Hepatocyte (in vitro differentiated cells): Measurements from ENCODE around the gene OR1F1. TPM values are rescaled to one million over a fixed set of nuclear protein-coding genes. Genes with fewer than 3 reads are reported as not detected.

Source experiments
- DNase-seq: peaks from one replicate; pipeline ENCODE4 v3.0.0-alpha.2; 2016; ENCODE audit warnings: low spot score
- H2AFZ ChIP-seq: fragments of 200-600 bp; sonication (generic); 2 replicates; pipeline ENCODE4 v1.6.0; 2016; ENCODE audit warnings: antibody characterized with exemption, mild to moderate bottlenecking
- H3K27ac ChIP-seq: fragments of 200-600 bp; sonication (generic); 2 replicates; pipeline ENCODE4 v1.5.1; 2016; ENCODE audit warnings: mild to moderate bottlenecking
- H3K27me3 ChIP-seq: fragments of 200-600 bp; sonication (generic); 2 replicates; pipeline ENCODE4 v1.6.1; 2016
- H3K36me3 ChIP-seq: fragments of 200-600 bp; sonication (generic); replicated peaks from 2 replicates; pipeline ENCODE4 v1.5.1; 2016; ENCODE audit warnings: low read depth; ENCODE audit not compliant: insufficient read depth
- H3K4me1 ChIP-seq: fragments of 200-600 bp; sonication (generic); 2 replicates; pipeline ENCODE4 v1.5.1; 2016; ENCODE audit warnings: mild to moderate bottlenecking, moderate library complexity; ENCODE audit not compliant: insufficient read depth
- H3K4me2 ChIP-seq: fragments of 200-600 bp; sonication (generic); 2 replicates; pipeline ENCODE4 v1.6.0; 2016
- H3K4me3 ChIP-seq: fragments of 200-600 bp; sonication (generic); 2 replicates; pipeline ENCODE4 v1.5.1; 2016; ENCODE audit warnings: mild to moderate bottlenecking
- H3K79me2 ChIP-seq: fragments of 200-600 bp; sonication (generic); 2 replicates; pipeline ENCODE4 v1.6.0; 2017; ENCODE audit warnings: mild to moderate bottlenecking
- H3K9me2 ChIP-seq: fragments of 200-600 bp; sonication (generic); replicated peaks from 2 replicates; pipeline ENCODE4 v1.6.0; 2017; ENCODE audit warnings: mild to moderate bottlenecking; ENCODE audit not compliant: insufficient read depth
- H3K9me3 ChIP-seq: fragments of 200-600 bp; sonication (generic); 2 replicates; pipeline ENCODE4 v1.5.1; 2016; ENCODE audit warnings: low read depth, mild to moderate bottlenecking
- H4K20me1 ChIP-seq: fragments of 200-600 bp; sonication (generic); 2 replicates; pipeline ENCODE4 v1.6.0; 2016; ENCODE audit warnings: mild to moderate bottlenecking; ENCODE audit not compliant: insufficient read depth, poor library complexity, severe bottlenecking
- CTCF ChIP-seq: fragments of 200-600 bp; sonication (generic); IDR thresholded peaks from 2 replicates; pipeline ENCODE4 v1.5.1; 2016; ENCODE audit warnings: antibody characterized with exemption, mild to moderate bottlenecking; ENCODE audit not compliant: poor library complexity
- EZH2 ChIP-seq: fragments of 200-600 bp; sonication (generic); IDR thresholded peaks from 2 replicates; pipeline ENCODE4 v1.6.1; 2016; ENCODE audit warnings: antibody characterized with exemption, mild to moderate bottlenecking, borderline replicate concordance
- EZH2phosphoT487 ChIP-seq: fragments of 200-600 bp; sonication (generic); IDR thresholded peaks from one replicate; pipeline ENCODE4 v1.6.1; 2018; ENCODE audit warnings: antibody characterized with exemption, mild to moderate bottlenecking, low read depth, moderate library complexity; ENCODE audit not compliant: unreplicated experiment, severe bottlenecking
- WGBS: methylation state at CpG from one replicate; pipeline ENCODE4 v1.1.6; 2016; ENCODE audit warnings: low lambda C conversion rate; ENCODE audit errors: missing lambda C conversion rate; 5-methylcytosine and 5-hydroxymethylcytosine counted together
- polyA plus RNA-seq: library from polyadenylated mRNA; unstranded; fragments of >200 nt; fragmentation: Nextera tagmentation; extraction: Ambion mirVana; gene quantifications from 2 replicates; pipeline ENCODE4 v1.2.1, GENCODE V29; 2016
- total RNA-seq: library from RNA; depleted of rRNA; stranded (reverse); fragments of >200 nt; gene quantifications from 2 replicates; pipeline ENCODE4 v1.2.3, GENCODE V29; 2014

The OR1F1 gene
- total and polyA plus RNA-seq, 2 experiments from 2014 or later: not detected

DNA sequence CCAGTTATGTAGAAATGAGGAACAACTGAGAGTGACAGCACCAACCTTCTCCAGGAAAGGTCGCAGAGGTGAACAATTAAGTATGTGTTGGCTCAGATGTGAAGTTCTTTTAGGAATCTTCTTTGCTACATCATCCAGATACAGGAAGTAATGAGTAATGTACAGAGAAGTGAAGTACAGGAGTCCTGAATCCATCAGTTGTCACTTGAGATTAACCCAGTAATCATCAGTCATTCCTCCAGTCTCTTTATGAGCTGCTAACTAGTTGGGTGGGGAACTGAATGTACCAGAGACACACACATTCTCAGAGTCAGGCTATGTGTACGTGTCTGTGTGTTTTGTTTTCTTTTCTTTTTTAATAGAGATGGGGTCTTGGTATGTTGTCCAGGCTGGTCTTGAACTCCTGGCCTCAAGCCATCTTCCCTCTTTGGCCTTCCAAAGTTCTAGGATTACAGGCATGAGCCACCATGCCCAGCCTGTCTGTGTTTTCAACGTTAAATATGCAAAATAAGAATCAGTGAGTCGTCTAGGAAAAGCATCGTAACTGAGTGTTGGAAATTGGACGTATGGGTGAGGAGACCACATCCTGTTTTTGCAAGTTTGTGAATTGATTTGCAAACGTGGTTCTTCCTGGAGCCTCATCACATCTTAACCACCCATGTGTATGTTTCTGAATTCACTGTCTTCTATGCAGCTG, 27.0 kb downstream of the OR1F1 start:
- Histone ChIP-seq H3K4me1 (no peaks in the 10 kb centered on the region), H3K9me3 (no peaks in the 10 kb centered on the region), H2AFZ (no peak overlapping the region), H3K27me3 (no peaks in the 10 kb centered on the region), H3K36me3 (no peaks in the 10 kb centered on the region), H3K4me2 (no peak overlapping the region), H3K27ac (no peak overlapping the region), H4K20me1 (no peaks in the 10 kb centered on the region), H3K9me2 (no peaks in the 10 kb centered on the region), H3K4me3 (no peak overlapping the region), H3K79me2 (no peaks in the 10 kb centered on the region)
- TF ChIP-seq EZH2phosphoT487 (no peak), CTCF (no peak), EZH2 (no peak)
- WGBS: 50% methylated on average over 7 of the region's 7 CpGs
- DNase-seq: no peak

GRCh38 chr16:3215601-3216262, 27.7 kb downstream of the OR1F1 start:
- H2AFZ ChIP-seq: no peak overlapping the region
- H3K27ac ChIP-seq: no peak overlapping the region
- WGBS: 79% methylated on average over 11 of the region's 11 CpGs
- H3K4me3 ChIP-seq: no peak overlapping the region
- no peaks in the 10 kb centered on the region for H3K36me3 ChIP-seq
- H3K79me2 ChIP-seq: no peaks in the 10 kb centered on the region
- H3K4me2 ChIP-seq: no peak overlapping the region
- DNase-seq: no peak
- TF ChIP-seq EZH2 (no peak), EZH2phosphoT487 (no peak), CTCF (no peak)
- no peaks in the 10 kb centered on the region for H3K9me2 ChIP-seq
- no peaks in the 10 kb centered on the region for H4K20me1 ChIP-seq
- H3K4me1 ChIP-seq: no peaks in the 10 kb centered on the region
- no peaks in the 10 kb centered on the region for H3K27me3 ChIP-seq
- H3K9me3 ChIP-seq: no peaks in the 10 kb centered on the region

- H3K27me3 ChIP-seq: no peaks in the 10 kb centered on the region
- H4K20me1 ChIP-seq: no peaks in the 10 kb centered on the region
- H3K4me3 ChIP-seq: no peak overlapping the region
- no peak overlapping the region for H3K4me2 ChIP-seq
- H2AFZ ChIP-seq: no peak overlapping the region
- H3K9me3 ChIP-seq: no peaks in the 10 kb centered on the region
- 60% methylated on average over 3 of the region's 3 CpGs for WGBS
- H3K79me2 ChIP-seq: no peaks in the 10 kb centered on the region
- DNase-seq: no peak
- no peaks in the 10 kb centered on the region for H3K9me2 ChIP-seq
- no peak overlapping the region for H3K27ac ChIP-seq
- H3K4me1 ChIP-seq: no peaks in the 10 kb centered on the region
- TF ChIP-seq CTCF (no peak), EZH2 (no peak), EZH2phosphoT487 (no peak)
- H3K36me3 ChIP-seq: no peaks in the 10 kb centered on the region
Measured at GRCh38 chr16:3216263-3216640, 28.2 kb downstream of the OR1F1 start.
